HG03135 (cell line): Measurements from ENCODE around the gene GLRA1.
A peak's percentile ranks its signal among the peaks of the same experiment; 100 is the strongest.
"Not testable (repeated sequence)": the region's sequence is repeated elsewhere in the genome, so short reads cannot be mapped to it uniquely, and the experiment has no call there.

Experiments
- ATAC-seq: cut with Tn5 transposase; IDR thresholded peaks from one replicate; pipeline ENCODE4 v1.9.1; 2021; ENCODE audit warnings: mild to moderate bottlenecking, moderate library complexity; ENCODE audit not compliant: unreplicated experiment

GLRA1 gene

DNA sequence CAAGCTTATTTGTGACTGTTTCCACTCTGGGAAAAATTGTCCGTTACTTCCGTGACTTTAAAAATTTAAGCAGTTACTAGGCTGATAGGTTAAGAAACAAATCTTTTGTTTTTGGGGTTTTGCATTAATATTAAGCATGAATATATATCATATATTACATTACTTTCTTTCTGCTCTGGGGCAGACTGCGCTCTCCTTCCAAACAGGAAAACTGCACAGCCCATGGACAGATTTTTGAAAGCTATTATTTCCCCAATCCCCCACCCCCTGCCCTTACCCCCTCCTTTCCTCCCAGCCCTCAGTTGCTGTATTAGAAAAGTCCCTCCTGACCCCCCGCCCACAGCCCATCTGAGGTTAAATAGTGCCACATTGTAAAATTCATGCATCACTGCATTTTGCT lies 102.5 kb downstream of the GLRA1 start:
- no peak for ATAC-seq

DNA sequence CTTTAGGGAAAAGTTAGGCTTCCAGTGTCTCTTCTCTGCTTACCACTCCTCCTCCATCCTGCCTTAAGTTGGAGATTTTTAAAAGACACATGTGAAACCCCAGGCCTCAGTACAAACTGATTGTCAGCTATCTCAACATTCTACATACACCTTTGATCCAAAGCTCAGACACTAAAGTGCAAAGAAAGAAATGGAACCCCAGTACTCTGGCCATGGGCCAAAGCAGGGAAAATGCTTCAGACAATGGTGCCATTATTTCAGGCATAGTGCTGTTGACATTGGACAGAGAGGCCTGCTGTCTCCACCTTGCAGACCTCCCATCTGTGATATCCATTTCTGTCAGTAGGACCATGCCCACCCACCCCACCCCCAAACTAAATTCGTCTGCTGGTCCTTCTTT lies 103.7 kb downstream of the GLRA1 start:
- ATAC-seq, result no peak

DNA sequence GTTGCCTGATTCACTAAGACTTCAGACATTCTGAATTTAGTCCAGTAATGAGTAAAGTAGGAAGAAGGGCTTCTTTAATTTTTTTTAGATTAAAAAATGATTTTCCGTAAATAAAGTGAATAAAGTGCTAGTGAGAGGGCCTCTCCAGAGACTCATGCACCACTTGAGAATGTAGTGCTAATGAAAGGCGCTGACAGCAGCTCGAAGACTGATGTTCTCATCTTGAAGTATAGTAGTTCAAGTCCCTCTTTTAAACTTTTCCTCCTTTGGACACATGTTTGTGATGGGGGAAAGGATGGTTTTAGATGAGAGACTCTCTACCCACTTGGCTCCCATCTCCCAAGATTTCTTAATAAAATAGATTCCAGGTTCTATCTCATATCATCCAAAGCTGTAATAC lies 104.4 kb downstream of the GLRA1 start:
- no peak for ATAC-seq

GRCh38 chr5:151819830-151820229 lies 104.8 kb downstream of the GLRA1 start:
- no peak for ATAC-seq

GRCh38 chr5:151815051-151815450 lies 109.6 kb downstream of the GLRA1 start:
- no peak for ATAC-seq

DNA sequence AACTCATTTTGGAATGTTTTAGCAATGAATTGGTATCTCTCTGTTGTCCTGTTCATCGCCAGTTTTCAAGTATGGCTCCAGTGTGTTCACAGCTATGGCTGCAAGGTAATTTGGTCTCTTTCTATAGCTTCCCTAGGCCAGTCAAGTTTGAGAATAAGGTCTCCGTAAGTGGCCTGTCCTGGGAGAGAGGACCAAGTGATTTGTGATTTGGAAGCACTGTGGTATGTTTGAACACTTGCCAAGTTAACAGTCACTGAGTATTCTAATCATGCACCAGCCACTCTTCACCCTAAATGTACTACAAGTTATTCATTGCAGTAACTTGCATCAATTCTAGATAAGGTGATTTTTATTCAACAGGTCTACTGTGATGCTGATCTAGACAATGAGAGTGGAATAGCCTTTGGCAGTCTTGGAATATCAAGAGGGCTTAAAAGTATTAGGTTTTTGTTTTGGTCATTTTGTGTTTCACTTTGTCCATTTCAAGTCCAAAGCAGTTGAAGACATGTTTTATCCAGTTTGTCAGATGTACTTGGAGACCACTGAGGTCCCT lies 111.8 kb downstream of the GLRA1 start:
- no peak for ATAC-seq

DNA sequence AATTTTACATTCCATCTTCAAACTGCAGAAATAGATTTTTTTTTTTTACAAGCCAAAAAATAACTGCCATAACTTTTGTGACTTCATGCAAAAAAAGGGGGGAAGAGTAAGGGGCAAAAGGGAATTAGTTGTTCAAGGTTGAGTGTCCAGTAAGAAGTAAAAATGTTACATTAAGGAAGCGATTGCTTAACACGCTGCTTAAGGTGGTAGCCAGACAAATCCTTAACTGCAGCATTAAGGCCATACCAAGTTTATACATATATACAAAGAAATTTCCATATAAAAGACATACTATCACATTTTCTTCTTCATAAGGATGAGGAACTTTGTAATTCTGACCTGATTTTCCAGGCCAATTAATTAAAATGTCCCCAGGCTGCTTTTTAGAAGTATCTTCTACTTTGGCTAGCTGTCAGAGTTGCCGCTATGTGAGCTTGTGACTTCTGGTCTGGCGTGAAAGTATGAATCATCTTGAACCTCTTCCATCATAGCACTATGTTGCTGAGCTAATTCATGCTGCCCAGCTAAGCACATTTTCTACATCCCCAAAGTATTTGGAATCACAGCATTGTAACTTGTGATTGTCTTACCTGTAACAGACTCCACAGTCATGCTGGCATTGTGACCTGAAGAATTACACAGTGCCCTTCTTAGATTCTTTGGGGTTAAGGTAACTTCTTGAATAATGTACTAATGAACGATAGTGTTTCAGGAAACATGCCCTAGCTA lies 112.9 kb downstream of the GLRA1 start:
- ATAC-seq, result no peak

DNA sequence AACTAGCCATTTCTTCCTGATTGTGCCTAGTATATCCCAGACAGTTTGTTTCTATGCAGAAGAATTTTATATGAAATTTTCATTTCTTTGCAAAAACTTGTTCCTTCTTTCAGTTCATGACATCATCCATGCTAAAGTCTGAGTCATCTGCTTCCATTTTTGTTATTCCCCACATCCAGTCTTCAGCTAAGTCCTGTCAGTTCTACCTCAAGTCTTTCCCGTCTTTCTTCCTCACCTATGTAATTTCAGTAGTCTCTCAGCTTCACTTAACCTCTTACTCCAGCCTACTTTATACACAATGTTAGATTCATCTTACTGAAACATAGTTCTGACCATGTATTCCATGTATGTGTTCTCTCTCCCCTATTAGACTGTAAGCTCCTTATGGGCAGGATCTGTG lies 113.8 kb downstream of the GLRA1 start:
- ATAC-seq, result no peak

- ATAC-seq, result no peak
Observed at GRCh38 chr5:151810449-151810848, 114.2 kb downstream of the GLRA1 start.

- ATAC-seq, result no peak
Observed at GRCh38 chr5:151808451-151809169, 116.0 kb downstream of the GLRA1 start.

DNA sequence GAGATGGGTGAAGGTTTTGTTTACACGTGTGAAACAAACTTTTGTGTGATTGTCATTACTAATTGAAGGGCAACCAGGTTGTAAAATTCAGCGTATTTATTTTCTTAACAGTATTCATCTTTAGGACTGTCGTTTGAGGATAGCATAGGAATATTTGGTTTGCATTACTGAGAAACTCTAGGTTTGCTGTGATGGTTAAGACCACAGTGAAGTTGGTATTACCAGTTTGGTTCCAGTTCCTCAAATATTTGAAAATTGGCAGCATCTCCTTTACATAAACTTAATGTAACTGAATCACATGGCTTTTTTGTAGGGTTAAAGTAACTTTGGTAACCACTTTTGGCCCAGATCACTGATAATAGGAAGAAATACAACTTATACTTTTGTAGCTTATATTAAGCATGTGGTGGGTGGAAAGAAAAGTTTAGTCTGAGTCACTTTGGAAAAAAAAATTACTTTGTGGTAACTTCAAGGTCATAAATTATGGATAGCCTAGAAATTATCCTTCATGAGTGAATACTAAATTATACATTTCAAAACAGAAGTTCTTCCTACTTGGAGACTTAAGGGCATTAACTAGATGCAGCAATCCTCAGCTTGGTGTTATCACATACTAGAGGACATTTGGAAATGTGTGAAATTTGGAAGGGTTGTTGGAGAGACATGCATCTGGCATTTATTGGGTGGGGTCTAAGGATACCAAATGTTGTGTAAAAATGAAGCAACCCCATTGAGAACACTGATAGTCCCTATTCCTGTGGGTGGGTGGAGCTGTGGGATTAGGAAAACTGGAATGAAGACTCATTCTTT lies 119.0 kb downstream of the GLRA1 start:
- no peak for ATAC-seq

GRCh38 chr5:151800532-151800931 lies 124.1 kb downstream of the GLRA1 start:
- peak; percentile 67 for ATAC-seq

DNA sequence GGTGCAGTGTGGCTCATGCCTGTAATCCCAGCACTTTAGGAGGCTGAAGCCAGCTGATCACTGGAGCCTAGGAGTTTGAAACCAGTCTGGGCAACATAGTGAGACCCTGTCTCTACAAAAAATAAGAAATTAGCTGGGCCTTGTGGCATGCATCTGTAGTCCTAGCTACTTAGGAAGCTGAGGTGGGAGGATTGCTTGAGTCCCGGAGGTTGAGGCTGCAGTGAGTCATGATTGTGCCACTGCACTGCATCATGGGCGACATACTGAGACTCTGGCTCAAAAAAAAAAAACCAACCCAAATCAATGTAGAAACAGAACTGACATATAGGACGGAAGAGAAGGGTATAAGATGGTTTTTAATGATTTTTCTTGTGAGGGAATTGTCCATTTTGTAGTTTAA lies 125.2 kb downstream of the GLRA1 start:
- no peak for ATAC-seq

GRCh38 chr5:151798674-151799073 lies 126.0 kb downstream of the GLRA1 start:
- ATAC-seq, result no peak

DNA sequence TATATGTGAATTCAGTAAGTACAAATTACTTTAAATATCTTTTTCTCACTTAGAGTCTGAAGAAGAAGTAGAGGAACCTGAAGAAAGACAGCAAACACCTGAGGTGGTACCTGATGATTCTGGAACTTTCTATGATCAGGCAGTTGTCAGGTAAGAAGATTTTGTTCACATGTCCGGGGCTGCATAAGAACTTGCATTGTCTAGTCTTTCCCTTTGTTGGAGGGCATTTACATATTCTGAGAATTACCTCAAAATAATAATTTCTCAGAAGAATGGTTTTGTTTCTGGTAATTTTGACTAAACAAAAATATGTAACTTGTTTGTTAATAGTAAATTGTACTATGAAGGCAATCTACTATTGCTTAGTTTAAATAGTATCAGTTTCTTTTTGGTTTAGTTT lies 129.2 kb downstream of the GLRA1 start:
- no peak for ATAC-seq

DNA sequence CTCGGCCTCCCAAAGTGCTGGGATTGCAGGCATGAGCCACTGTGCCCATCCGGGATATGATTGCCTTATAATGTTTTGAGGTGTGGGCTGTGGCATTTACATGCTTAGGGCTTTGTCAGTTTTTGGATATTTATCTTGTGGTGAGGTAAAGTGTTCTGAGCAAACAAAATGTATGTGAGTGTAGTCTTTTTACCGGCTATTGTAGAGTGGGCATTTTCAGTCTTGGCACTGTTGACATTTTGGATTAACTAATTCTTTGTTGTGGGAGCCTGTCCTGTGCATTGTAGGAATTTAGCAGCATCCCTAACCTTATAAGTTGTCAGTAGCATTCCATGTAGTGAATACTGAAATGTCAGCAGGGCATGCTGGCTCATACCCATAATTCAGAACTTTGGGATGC lies 131.3 kb downstream of the GLRA1 start:
- no peak for ATAC-seq

GRCh38 chr5:151787817-151788216 lies 136.8 kb downstream of the GLRA1 start:
- ATAC-seq, result no peak

DNA sequence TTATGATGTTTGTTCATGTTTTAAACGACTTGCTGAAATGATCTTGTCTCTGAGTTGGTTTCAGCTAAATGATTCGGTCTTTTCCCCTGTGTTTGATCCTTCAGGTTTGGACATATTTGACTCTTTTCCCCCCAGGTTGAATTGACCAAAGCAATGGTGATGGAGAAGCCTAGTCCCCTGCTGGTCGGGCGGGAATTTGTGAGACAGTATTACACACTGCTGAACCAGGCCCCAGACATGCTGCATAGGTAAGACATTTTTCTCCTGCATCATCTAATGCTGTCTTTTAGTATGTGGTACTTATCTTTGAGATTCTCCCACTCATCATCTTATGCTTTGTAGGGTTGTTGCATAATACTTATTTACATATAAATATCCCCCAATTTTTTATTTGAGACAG lies 138.2 kb downstream of the GLRA1 start:
- ATAC-seq, result no peak

GRCh38 chr5:151784141-151784540 lies 140.5 kb downstream of the GLRA1 start:
- no peak for ATAC-seq

DNA sequence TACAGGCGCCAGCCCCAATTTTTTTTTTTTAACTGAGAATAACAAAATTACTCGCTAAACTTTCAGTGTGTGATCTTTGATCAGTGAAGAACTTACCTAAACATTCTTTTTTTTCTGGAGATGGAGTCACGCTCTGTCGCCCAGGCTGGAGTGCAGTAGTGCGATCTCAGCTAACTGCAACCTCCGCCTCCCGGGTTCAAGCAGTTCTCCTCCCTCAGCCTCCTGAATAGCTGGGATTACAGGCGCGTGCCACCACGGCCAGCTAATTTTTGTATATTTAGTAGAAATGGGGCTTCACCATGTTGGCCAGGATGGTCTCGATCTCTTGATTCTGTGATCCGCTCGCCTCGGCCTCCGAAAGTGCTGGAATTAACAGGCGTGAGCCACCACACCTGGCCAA lies 141.0 kb downstream of the GLRA1 start:
- not testable (repeated sequence) for ATAC-seq

DNA sequence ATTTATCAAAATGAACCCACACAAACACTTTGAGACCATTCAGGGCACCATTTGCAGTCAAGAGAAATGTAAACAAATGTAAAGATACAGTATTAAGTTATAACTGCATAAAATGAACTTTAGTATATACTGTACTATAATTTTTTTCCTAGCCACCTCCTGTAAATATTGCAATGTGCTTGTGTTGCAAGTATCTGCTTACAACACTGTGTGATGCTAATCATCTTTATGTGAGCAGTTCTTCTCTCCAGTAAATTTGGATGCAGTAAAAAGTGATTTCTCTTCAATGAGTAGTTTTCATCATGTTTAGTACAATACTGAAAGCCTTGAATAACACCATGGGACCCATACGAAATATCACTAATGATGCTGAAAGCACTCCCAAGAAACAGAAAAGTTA lies 143.4 kb downstream of the GLRA1 start:
- ATAC-seq, result no peak
